H1 (cell line): Measurements from ENCODE around the gene XK. TPM values are rescaled to one million over a fixed set of nuclear protein-coding genes. Genes with fewer than 3 reads are reported as not detected.
"Not testable (repeated sequence)": the region's sequence is repeated elsewhere in the genome, so short reads cannot be mapped to it uniquely, and the experiment has no call there.

Source experiments
- CTCF ChIA-PET: fragments of 300-600 bp; sonication (Branson Sonifier 250); formaldehyde crosslinking; loops from one replicate; lab custom pipeline; 2021; ENCODE audit not compliant: partially characterized antibody; lab: Charles Lee
- POLR2A ChIA-PET: fragments of 300-600 bp; sonication (Branson Sonifier 250); formaldehyde crosslinking; loops from one replicate; lab custom pipeline; 2021; ENCODE audit warnings: inconsistent platforms; ENCODE audit not compliant: partially characterized antibody; lab: Charles Lee
- DNase-seq, 2 experiments: peaks; one replicate each; pipeline versions ENCODE4 v3.0.0 to v3.0.0-alpha.2; 2010 to 2022; ENCODE audit warnings: low spot score in 2 of 2, low read depth in 1 of 2, mixed read lengths in 1 of 2
- FAIRE-seq: peaks from 2 replicates; lab custom pipeline; 2011; peaks lifted over from hg19 to GRCh38; lab: Jason Lieb, UNC
- H2AFZ ChIP-seq: 2 replicates; pipeline ENCODE4 v1.8.1; 2012; ENCODE audit warnings: low read length, inconsistent platforms
- H2AK5ac ChIP-seq: 2 replicates; pipeline ENCODE4 v1.6.1; 2013; ENCODE audit warnings: low read depth, low read length
- H2BK120ac ChIP-seq: replicated peaks from 2 replicates; pipeline ENCODE3; 2013; ENCODE audit warnings: low read depth, low read length, inconsistent platforms
- H2BK12ac ChIP-seq: 2 replicates; pipeline ENCODE4 v1.6.1; 2013; ENCODE audit warnings: low read depth, low read length
- H2BK15ac ChIP-seq: 2 replicates; pipeline ENCODE4 v1.6.1; 2013; ENCODE audit warnings: low read length
- H2BK20ac ChIP-seq: 2 replicates; pipeline ENCODE4 v1.6.1; 2013; ENCODE audit warnings: low read length
- H2BK5ac ChIP-seq: 2 replicates; pipeline ENCODE4 v1.6.1; 2013; ENCODE audit warnings: low read depth, low read length
- H3K14ac ChIP-seq: 2 replicates; pipeline ENCODE4 v1.6.1; 2013; ENCODE audit warnings: inconsistent platforms; ENCODE audit not compliant: insufficient read length
- H3K18ac ChIP-seq: 2 replicates; pipeline ENCODE4 v1.6.1; 2013; ENCODE audit warnings: low read length; ENCODE audit errors: extremely low read depth
- H3K23ac ChIP-seq: 2 replicates; pipeline ENCODE4 v1.6.1; 2013; ENCODE audit warnings: inconsistent platforms; ENCODE audit not compliant: insufficient read length
- H3K23me2 ChIP-seq: 2 replicates; pipeline ENCODE4 v1.6.1; 2013; ENCODE audit warnings: low read depth, low read length
- H3K27ac ChIP-seq: 2 replicates; pipeline ENCODE4 v1.6.1; 2011; ENCODE audit warnings: low read depth, low read length, inconsistent platforms
- H3K27me3 ChIP-seq, 4 experiments: replicated peaks in 1 of 4; 1 replicate in 1 of 4; 2 replicates in 3 of 4; pipeline versions ENCODE4 v1.6.1 to v1.8.1; 2011 to 2013; ENCODE audit warnings: low read length in 3 of 4, mild to moderate bottlenecking in 3 of 4, inconsistent platforms in 2 of 4, mixed read lengths in 2 of 4, moderate library complexity in 1 of 4; ENCODE audit not compliant: control insufficient read depth in 3 of 4, insufficient read depth in 3 of 4; ENCODE audit errors: extremely low read depth in 1 of 4
- H3K36me3 ChIP-seq, 4 experiments: 2 replicates each; pipeline versions ENCODE4 v1.6.1 to v1.8.1; 2011 to 2013; ENCODE audit warnings: mild to moderate bottlenecking in 4 of 4, low read length in 3 of 4, moderate library complexity in 2 of 4, control low read depth in 1 of 4, inconsistent platforms in 1 of 4; ENCODE audit not compliant: insufficient read depth in 4 of 4, control insufficient read depth in 2 of 4
- H3K4ac ChIP-seq: replicated peaks from 2 replicates; pipeline ENCODE3; 2013; ENCODE audit warnings: low read length, low read depth, mixed read lengths, inconsistent platforms; ENCODE audit not compliant: insufficient read length
- H3K4me1 ChIP-seq, 4 experiments: replicated peaks in 1 of 4; 1 replicate in 1 of 4; 2 replicates in 3 of 4; pipeline versions ENCODE4 v1.6.1 to v1.8.1; 2011 to 2013; ENCODE audit warnings: low read length in 3 of 4, inconsistent platforms in 2 of 4, mixed read lengths in 1 of 4; ENCODE audit not compliant: insufficient read depth in 4 of 4, control insufficient read depth in 3 of 4
- H3K4me2 ChIP-seq, 2 experiments: 2 replicates each; pipeline versions ENCODE4 v1.6.1 to v1.8.1; 2011 to 2013; ENCODE audit warnings: low read depth in 2 of 2, low read length in 2 of 2, control low read depth in 1 of 2, inconsistent platforms in 1 of 2, mild to moderate bottlenecking in 1 of 2; ENCODE audit not compliant: insufficient read depth in 1 of 2
- H3K4me3 ChIP-seq, 4 experiments: fragments of 200-600, 300-600 bp in 1 of 4; sonication (generic), shearing (Covaris generic), sonication (Bioruptor Twin) in 1 of 4; 2 replicates each; pipeline versions ENCODE4 v1.5.1 to v1.8.1; 2011 to 2016; ENCODE audit warnings: low read length in 4 of 4, low read depth in 3 of 4, control low read depth in 2 of 4, inconsistent platforms in 2 of 4, mild to moderate bottlenecking in 2 of 4, mixed read lengths in 1 of 4, moderate library complexity in 1 of 4; ENCODE audit not compliant: insufficient read depth in 2 of 4; ENCODE audit errors: extremely low read depth in 1 of 4
- H3K56ac ChIP-seq: replicated peaks from 2 replicates; pipeline ENCODE3; 2013; ENCODE audit warnings: low read depth, mild to moderate bottlenecking, mixed read lengths, low read length, inconsistent platforms; ENCODE audit not compliant: insufficient read length
- H3K79me1 ChIP-seq: 2 replicates; pipeline ENCODE4 v1.6.1; 2013; ENCODE audit warnings: low read depth, low read length, control low read depth
- H3K79me2 ChIP-seq, 2 experiments: 2 replicates each; pipeline versions ENCODE4 v1.6.1 to v1.8.1; 2012 to 2013; ENCODE audit warnings: low read length in 2 of 2, mild to moderate bottlenecking in 2 of 2, inconsistent platforms in 1 of 2; ENCODE audit not compliant: insufficient read depth in 2 of 2, control insufficient read depth in 1 of 2
- H3K9ac ChIP-seq, 4 experiments: replicated peaks in 1 of 4; 1 replicate in 1 of 4; 2 replicates in 3 of 4; pipeline versions ENCODE4 v1.6.1 to v1.8.1; 2011 to 2013; ENCODE audit warnings: low read depth in 3 of 4, low read length in 3 of 4, control low read depth in 2 of 4, mild to moderate bottlenecking in 2 of 4, moderate library complexity in 2 of 4, inconsistent platforms in 1 of 4; ENCODE audit errors: extremely low read depth in 1 of 4
- H3K9me3 ChIP-seq, 2 experiments: 2 replicates each; pipeline versions ENCODE4 v1.6.1 to v1.8.1; 2012 to 2013; ENCODE audit warnings: mild to moderate bottlenecking in 2 of 2, moderate library complexity in 2 of 2, control low read depth in 1 of 2, inconsistent platforms in 1 of 2, low read depth in 1 of 2, low read length in 1 of 2, mixed read lengths in 1 of 2; ENCODE audit not compliant: insufficient read depth in 2 of 2
- H4K20me1 ChIP-seq, 2 experiments: replicated peaks in 1 of 2; 2 replicates each; pipeline versions ENCODE3 to v1.8.1; 2011 to 2013; ENCODE audit warnings: inconsistent platforms in 2 of 2, low read length in 2 of 2, mild to moderate bottlenecking in 1 of 2; ENCODE audit not compliant: insufficient read depth in 2 of 2, control insufficient read depth in 1 of 2
- H4K5ac ChIP-seq: 2 replicates; pipeline ENCODE4 v1.6.1; 2013; ENCODE audit warnings: low read length, low read depth, mixed read lengths, inconsistent platforms; ENCODE audit not compliant: insufficient read length
- H4K8ac ChIP-seq: 2 replicates; pipeline ENCODE4 v1.8.0; 2013; ENCODE audit warnings: mild to moderate bottlenecking, moderate library complexity, low read length, inconsistent platforms; ENCODE audit not compliant: insufficient read depth; ENCODE audit errors: extremely low read depth
- H4K91ac ChIP-seq: replicated peaks from 2 replicates; pipeline ENCODE3; 2013; ENCODE audit warnings: low read length, mixed read lengths, inconsistent platforms; ENCODE audit not compliant: insufficient read length
- WGBS, 2 experiments: shearing (Covaris generic) in 1 of 2; methylation state at CpG; one replicate each; pipeline versions ENCODE4 v1.1.6 to v1.1.7; 2013 to 2015; ENCODE audit warnings: low lambda C conversion rate in 2 of 2, mixed read lengths in 2 of 2, inconsistent platforms in 1 of 2, low coverage in 1 of 2, missing lambda C conversion rate in 1 of 2; ENCODE audit not compliant: insufficient replicate concordance in 2 of 2, insufficient coverage in 1 of 2, insufficient read length in 1 of 2; ENCODE audit errors: extremely low coverage in 1 of 2, missing lambda C conversion rate in 1 of 2; 5-methylcytosine and 5-hydroxymethylcytosine counted together
- polyA plus RNA-seq, 7 experiments: library from polyadenylated mRNA; depleted of rRNA in 3 of 7; stranded (reverse) in 5 of 7; unstranded in 2 of 7; fragments of >200 nt in 5 of 7; fragments of 200-250 nt in 2 of 7; gene quantifications; 1 replicate in 5 of 7; 2 replicates in 1 of 7; 4 replicates in 1 of 7; pipeline versions ENCODE4 v1.2.1 to v1.2.3, GENCODE V29; 2011 to 2013; ENCODE audit warnings: missing spikeins in 2 of 7, mixed read lengths in 2 of 7
- total RNA-seq: library from RNA; stranded (reverse); fragmentation: NEBNext Ultra II Directional; extraction: Animal tissue kit (Norgen Biotek cat#: 25700); gene quantifications from 2 replicates; pipeline ENCODE4 v1.2.1, GENCODE V29; 2021

XK gene
- total and polyA plus RNA-seq, 2 of the 8 experiments (the other 6 are each of a cell fraction or from before 2014, with no cell fraction given) = 0.76 to 0.84 TPM

GRCh38 chrX:37768866-37769265 is 83.3 kb downstream of the XK start:
- H3K9ac ChIP-seq, H3K79me2 ChIP-seq, POLR2A ChIA-PET, H3K36me3 ChIP-seq, H2AK5ac ChIP-seq, H2BK120ac ChIP-seq, FAIRE-seq, H3K4ac ChIP-seq, H3K9me3 ChIP-seq, H2BK15ac ChIP-seq, H3K18ac ChIP-seq, H3K56ac ChIP-seq, H4K5ac ChIP-seq, H3K4me2 ChIP-seq, H2AFZ ChIP-seq, H3K27ac ChIP-seq, H4K8ac ChIP-seq, H3K4me3 ChIP-seq, H3K27me3 ChIP-seq, H3K14ac ChIP-seq, H2BK5ac ChIP-seq, DNase-seq, CTCF ChIA-PET, H3K4me1 ChIP-seq, H2BK20ac ChIP-seq, H4K20me1 ChIP-seq, H3K79me1 ChIP-seq, H4K91ac ChIP-seq, H3K23me2 ChIP-seq, H3K23ac ChIP-seq, H2BK12ac ChIP-seq: not testable (repeated sequence)
- WGBS, 2 experiments = no CpG with 5 or more reads among the region's 9 CpGs
